Spleen (tissue), 7 donors: Measurements from ENCODE around the gene CHRNG.

Source experiments
- CTCF ChIP-seq, 11 experiments: fragments of 200-600 bp in 7 of 11; fragments of 450-650 bp in 4 of 11; sonication (generic) in 4 of 11; IDR thresholded peaks in 8 of 11; conservative IDR thresholded peaks in 3 of 11; 1 replicate in 7 of 11; 2 replicates in 4 of 11; pipeline versions ENCODE4 v1.4.0 to v1.8.0; 2016 to 2021; ENCODE audit warnings: antibody characterized with exemption in 11 of 11, inconsistent platforms in 4 of 11, mild to moderate bottlenecking in 1 of 11
- POLR2A ChIP-seq, 3 donors: fragments of 450-650 bp; IDR thresholded peaks; one replicate each; pipeline ENCODE4 v1.5.1; 2017; ENCODE audit warnings: antibody characterized with exemption in 3 of 3, mild to moderate bottlenecking in 1 of 3
- POLR2AphosphoS5 ChIP-seq, 3 donors: sonication (generic); formaldehyde crosslinking; IDR thresholded peaks; one replicate each; pipeline ENCODE4 v1.5.1; 2017; ENCODE audit warnings: antibody characterized with exemption in 3 of 3
- donor health status: DM: no; HTN: no; CAD: no; lungs with moderate emphysema.
- donor health status: DM: no; HTN: no; CAD: no.
- donor health status: DM: no; HTN: no; CAD: no.

DNA sequence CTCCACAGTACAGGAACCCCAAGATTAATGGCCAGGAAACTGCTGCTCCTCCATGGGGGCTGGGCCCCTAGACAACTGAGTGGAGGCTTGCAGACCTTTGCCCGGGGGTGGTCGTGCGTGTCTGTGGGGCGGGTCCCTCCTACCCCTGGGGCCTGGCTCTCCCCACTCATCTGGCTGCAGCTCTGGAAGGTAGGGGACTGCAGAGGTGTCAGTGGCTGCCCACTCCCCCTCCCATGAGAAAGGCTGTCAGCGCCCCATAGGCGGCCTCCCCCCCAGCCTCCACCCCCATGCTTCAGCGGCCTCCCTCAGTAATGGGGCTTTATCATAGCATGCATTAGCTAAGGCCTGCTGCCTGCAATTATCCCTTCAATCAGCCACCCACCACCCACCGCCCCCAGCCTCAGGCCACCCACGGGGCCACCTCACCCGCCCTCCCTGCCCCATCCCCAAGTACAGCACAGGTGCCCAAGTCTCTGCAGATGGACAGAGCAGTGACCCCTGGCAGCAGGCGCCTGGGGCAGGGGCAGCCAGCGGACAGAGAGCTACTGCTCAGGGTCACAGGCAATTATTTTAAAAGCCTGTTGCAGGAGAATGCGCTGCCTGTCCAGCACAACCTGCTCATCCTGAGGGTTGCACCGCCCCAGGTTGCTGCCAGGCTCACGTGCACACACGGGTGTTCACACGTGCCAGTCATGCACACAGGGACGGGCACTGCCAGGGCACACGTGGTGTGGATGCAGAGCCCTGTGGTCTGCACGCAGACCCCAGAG is 42.8 kb upstream of the CHRNG start:
- TF ChIP-seq POLR2AphosphoS5 (IDR thresholded peaks at IDR 0.05) (no peak), CTCF (IDR thresholded peaks at IDR 0.05 in 8 of 11, conservative IDR thresholded peaks at IDR 0.05 in 3 of 11) (no peak), POLR2A (IDR thresholded peaks at IDR 0.05) (no peak)
